ENCODE results near the gene GPC2. TPM values are rescaled to one million over a fixed set of nuclear protein-coding genes. Genes with fewer than 3 reads are reported as not detected.

Gene GPC2
- total RNA-seq, 1 experiment from 2014 or later: 9.9 TPM

- DNase-seq (ENCODE audit: low read depth): no peak
Observed at GRCh38 chr7:100169147-100169850, 7.9 kb downstream of the GPC2 start.

- DNase-seq (ENCODE audit: low read depth): peak; percentile 34
Observed at GRCh38 chr7:100167912-100168323, 9.3 kb downstream of the GPC2 start.

- DNase-seq (ENCODE audit: low read depth): no peak
Observed at GRCh38 chr7:100166970-100167911, 9.9 kb downstream of the GPC2 start.

GRCh38 chr7:100166317-100166940 lies 10.8 kb downstream of the GPC2 start:
- DNase-seq (ENCODE audit: low read depth): no peak

- no peak for DNase-seq (ENCODE audit: low read depth)
Observed at GRCh38 chr7:100163871-100164270, 13.3 kb downstream of the GPC2 start.

- DNase-seq (ENCODE audit: low read depth): no peak
Observed at GRCh38 chr7:100163006-100163531, 14.1 kb downstream of the GPC2 start.

- no peak for DNase-seq (ENCODE audit: low read depth)
Observed at GRCh38 chr7:100160067-100160466, 17.1 kb downstream of the GPC2 start.

GRCh38 chr7:100159099-100159623 lies 18.0 kb downstream of the GPC2 start:
- DNase-seq (ENCODE audit: low read depth): peak; percentile 49

- peak; percentile 84 for DNase-seq (ENCODE audit: low read depth)
Observed at GRCh38 chr7:100158229-100159098, 18.7 kb downstream of the GPC2 start, which contains the start of gene TRAPPC14. Gene TRAPPC14, minus strand, starts transcription at chr7:100158723. Its CDS starts 224 bp downstream, at chr7:100158499.

GRCh38 chr7:100157334-100158228 lies 19.6 kb downstream of the GPC2 start:
- DNase-seq (ENCODE audit: low read depth): peak; percentile 77

- DNase-seq (ENCODE audit: low read depth): no peak
Observed at GRCh38 chr7:100157069-100157333, 20.2 kb downstream of the GPC2 start.

GRCh38 chr7:100156331-100157068 lies 20.7 kb downstream of the GPC2 start:
- DNase-seq (ENCODE audit: low read depth): no peak

GRCh38 chr7:100155553-100156317 lies 21.4 kb downstream of the GPC2 start:
- no peak for DNase-seq (ENCODE audit: low read depth)

GRCh38 chr7:100154651-100155491 lies 22.3 kb downstream of the GPC2 start:
- no peak for DNase-seq (ENCODE audit: low read depth)

- DNase-seq (ENCODE audit: low read depth): no peak
Observed at GRCh38 chr7:100153708-100154535, 23.3 kb downstream of the GPC2 start.

GRCh38 chr7:100152937-100153666 lies 24.1 kb downstream of the GPC2 start:
- DNase-seq (ENCODE audit: low read depth): no peak
